SW480 (cell line): ENCODE measurements around the gene RAP2A.

Source experiments
- DNase-seq: peaks from one replicate; pipeline ENCODE4 v3.0.0-alpha.2; 2016; ENCODE audit warnings: low spot score

Gene RAP2A

GRCh38 chr13:97495678-97496077 is 61.7 kb downstream of the RAP2A start:
- no peak for DNase-seq

- no peak for DNase-seq
Measured at GRCh38 chr13:97496511-97496910, 62.5 kb downstream of the RAP2A start.

- DNase-seq = no peak
Measured at GRCh38 chr13:97497400-97497799, 63.4 kb downstream of the RAP2A start.

- DNase-seq = no peak
Measured at GRCh38 chr13:97498419-97498818, 64.5 kb downstream of the RAP2A start.

- DNase-seq = no peak
Measured at GRCh38 chr13:97499181-97499580, 65.2 kb downstream of the RAP2A start.

GRCh38 chr13:97502181-97502580 is 68.2 kb downstream of the RAP2A start:
- no peak for DNase-seq

GRCh38 chr13:97502706-97503105 is 68.7 kb downstream of the RAP2A start:
- no peak for DNase-seq

GRCh38 chr13:97505017-97505416 is 71.0 kb downstream of the RAP2A start:
- no peak for DNase-seq

GRCh38 chr13:97506511-97506910 is 72.5 kb downstream of the RAP2A start:
- no peak for DNase-seq

GRCh38 chr13:97512732-97513131 is 78.8 kb downstream of the RAP2A start:
- no peak for DNase-seq

GRCh38 chr13:97515643-97516042 is 81.7 kb downstream of the RAP2A start:
- DNase-seq = no peak

- DNase-seq = no peak
Measured at GRCh38 chr13:97517967-97518366, 84.0 kb downstream of the RAP2A start.
